GM21717 (cell line): ENCODE results near the gene SERP1.

Source experiments
- ATAC-seq: cut with Tn5 transposase; IDR thresholded peaks from one replicate; pipeline ENCODE4 v1.9.1; 2021; ENCODE audit warnings: mild to moderate bottlenecking, moderate library complexity; ENCODE audit not compliant: unreplicated experiment

SERP1 gene

GRCh38 chr3:150546226-150547044, at the start of gene SERP1, which contains the start of gene EIF2A:
SERP1 (minus strand) TSS chr3:150546496; CDS start chr3:150546135, 361 bp downstream.
EIF2A (plus strand) TSS chr3:150546787; CDS start chr3:150546803, 16 bp downstream.
- peak; percentile 93 for ATAC-seq

GRCh38 chr3:150594150-150594549, 47.9 kb upstream of the SERP1 start:
- no peak for ATAC-seq

GRCh38 chr3:150589759-150590158, 43.5 kb upstream of the SERP1 start:
- no peak for ATAC-seq

DNA sequence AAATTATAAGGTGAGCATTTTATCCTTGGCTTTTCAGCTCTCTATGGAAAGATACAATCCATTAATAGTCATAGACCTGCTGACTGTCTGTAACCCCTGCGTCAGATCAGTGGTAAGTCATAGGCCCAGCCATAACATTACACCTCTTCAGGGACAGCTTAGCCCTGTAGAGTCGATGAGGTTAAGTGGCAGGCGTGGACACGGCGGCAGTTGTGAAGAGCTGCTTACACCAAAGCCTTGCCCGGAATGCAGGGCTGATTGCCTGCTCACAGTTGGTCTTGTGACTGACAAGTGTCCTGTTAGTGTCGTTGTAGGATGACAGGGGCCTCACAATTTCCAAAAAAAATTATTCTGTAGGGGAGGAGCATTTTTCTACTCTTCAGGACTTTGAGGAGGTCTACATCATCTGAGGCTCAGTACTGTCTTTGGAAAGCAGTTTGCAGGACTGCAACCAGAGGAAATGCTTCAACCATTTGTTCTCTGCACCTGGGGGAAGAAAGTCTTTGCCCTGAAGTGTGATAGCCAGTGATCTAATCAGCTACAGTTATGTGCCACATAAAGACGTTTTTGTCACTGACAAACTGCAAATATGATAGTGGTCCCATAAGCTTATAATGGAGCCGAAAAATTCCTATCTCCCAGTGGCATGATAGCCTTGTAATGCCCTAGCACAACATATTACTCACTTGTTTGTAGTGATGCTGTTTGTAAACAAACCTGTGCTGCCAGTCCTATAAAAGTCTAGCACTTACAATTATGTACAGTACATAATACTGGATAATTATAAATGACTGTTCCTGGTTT, 41.9 kb upstream of the SERP1 start:
- no peak for ATAC-seq

DNA sequence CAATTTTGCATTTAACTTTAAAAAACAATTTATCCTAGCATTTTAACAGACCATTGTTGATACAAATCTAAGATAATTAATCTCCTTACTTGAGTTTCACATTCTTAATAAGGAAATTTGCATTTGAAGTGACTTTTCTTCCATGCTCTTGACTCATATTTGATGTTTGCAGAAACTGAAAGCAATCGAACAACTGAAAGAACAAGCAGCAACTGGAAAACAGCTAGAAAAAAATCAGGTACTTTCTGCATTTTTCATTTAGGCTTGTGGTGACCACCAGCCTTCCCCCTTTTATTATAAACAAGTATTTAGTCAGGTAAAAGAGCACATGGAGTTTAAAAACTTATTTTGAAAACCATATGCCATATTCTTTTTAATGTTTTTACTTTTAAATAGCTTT, 36.7 kb upstream of the SERP1 start:
- ATAC-seq = peak; percentile 55

DNA sequence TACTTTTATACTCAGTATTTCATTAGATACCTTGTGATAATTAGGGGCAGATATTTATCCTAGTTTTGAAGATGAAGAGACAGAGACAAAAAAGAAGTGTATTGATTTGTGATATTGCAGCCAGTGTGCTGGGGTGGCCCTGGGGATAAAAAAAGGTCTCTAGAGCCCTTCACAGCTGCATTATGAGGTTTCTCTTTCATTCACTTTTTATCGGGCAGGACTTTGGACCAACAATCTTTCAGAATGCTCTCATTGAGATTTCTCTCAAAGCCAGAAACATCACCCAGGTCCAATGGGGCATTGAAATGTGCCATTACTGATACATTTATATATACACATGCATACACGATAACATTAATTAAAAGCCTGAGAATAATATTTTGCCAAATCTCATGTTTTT, 36.3 kb upstream of the SERP1 start:
- peak; percentile 61 for ATAC-seq

DNA sequence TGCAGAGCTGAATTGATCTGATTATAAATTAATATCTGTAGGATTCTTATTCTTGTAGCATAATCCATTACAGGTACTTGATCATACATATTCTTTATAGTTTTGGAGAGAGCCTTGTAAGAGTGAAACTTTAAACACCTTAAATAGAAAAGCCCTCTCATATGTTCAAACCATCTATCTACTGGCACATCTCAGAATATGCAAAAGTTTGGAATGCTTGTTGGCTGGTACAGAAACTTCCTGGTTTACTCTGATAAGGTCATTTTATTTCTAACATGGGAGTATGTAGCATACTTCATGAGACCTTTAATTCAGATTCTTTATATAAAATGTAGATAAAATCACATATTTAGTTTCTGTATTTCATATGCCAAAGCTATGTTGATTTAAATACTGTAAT, 34.9 kb upstream of the SERP1 start:
- no peak for ATAC-seq

DNA sequence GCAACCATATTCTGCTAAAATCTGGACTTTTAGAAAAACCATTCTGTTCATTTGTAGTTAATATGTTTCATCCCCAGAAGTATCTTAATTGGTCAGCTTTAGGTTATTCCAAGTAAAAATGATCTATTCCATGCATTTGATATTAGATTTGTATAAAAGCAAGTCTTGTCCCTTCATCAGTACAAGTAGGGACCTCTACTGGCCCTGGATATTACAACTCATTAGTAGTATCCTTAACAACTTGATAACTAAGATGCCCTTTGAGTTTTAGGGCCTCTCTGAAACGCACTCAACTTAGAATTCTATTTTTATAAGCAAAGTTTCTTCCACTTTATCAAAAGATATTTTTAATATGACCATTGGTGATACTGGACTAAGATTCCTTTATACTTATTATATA, 31.6 kb upstream of the SERP1 start:
- no peak for ATAC-seq

GRCh38 chr3:150567328-150567727, 21.0 kb upstream of the SERP1 start:
- no peak for ATAC-seq

GRCh38 chr3:150564243-150564642, 17.9 kb upstream of the SERP1 start:
- no peak for ATAC-seq

- ATAC-seq = no peak
Measured at GRCh38 chr3:150557725-150558124, 11.4 kb upstream of the SERP1 start.

- no peak for ATAC-seq
Measured at GRCh38 chr3:150556792-150557191, 10.5 kb upstream of the SERP1 start.

GRCh38 chr3:150555859-150556436, 9.7 kb upstream of the SERP1 start:
- no peak for ATAC-seq

- no peak for ATAC-seq
Measured at GRCh38 chr3:150547045-150547741, 897 bp upstream of the SERP1 start.

DNA sequence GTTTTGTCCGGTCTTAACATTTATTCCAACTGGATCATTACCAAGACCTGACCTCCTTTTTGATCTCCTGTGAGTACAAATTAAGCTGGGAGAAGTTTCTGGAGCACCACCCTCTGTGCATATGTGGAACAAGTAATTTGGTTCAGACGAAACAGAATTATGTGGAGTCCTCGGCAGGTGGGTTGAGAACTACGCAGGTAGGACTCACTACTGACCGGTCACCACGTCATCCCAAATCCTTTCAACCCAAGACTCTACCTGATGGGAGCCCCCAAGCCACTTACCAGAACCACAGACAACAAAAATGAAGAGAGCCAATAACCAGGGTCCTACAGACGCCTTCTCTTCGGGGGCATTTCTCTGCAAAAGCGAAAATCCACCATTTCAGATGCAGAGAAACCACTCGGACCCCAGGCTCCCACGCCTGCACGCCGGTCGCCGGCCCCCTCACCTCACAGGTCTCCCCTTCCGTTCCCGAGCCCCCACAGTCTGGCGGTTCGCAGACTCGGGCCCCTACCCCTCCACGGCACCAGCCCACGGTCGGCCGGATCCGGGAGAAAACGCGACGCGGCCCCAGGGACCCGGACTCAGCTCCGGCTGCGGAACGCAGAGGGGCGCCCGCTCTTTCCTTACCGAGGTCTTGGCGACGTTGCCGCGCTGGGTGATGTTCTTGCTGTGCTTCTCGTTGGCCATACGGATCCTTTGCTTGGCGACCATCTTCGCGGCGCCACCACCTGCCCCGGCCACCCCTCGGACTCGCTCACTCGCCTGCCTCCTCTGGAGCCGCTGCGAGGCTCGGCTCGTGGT, 674 bp downstream of the SERP1 start:
- no peak for ATAC-seq

DNA sequence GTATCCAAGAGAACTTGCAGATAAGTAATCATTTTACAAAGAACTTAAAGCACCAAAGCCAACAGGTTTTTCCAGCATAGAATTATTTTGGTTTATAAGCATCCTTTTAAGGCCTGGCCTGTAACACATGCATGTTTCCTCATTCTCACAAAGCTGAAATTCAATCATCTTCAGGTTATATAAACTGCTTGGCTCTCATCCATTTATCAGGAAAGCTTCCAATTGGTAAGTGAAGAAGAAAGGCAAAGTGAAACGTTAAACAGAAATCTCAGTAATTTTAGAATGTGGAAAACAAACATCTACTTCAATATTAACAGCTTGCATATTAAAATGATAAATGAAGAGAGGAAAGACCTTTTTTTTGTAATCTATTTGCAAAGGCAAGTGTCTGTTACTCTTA, 1.6 kb downstream of the SERP1 start:
- no peak for ATAC-seq

DNA sequence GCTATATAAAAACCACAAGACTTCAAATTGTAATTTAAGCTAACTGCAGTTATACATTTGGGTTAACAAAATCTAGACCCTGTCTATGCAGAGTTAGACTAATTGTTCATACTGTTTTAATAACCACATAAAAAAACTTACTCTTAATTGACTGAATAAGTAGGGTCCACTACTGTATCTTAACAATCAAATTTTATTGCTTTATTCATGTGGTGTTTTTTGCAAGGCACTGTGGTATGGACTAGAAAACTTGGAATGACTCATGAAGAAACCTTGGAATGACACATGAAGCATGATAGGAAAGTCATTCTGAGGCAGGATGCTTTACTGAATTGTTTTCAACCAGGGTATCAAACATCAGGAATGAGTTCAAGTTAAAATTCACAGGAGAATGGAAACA, 2.3 kb downstream of the SERP1 start:
- ATAC-seq = no peak

DNA sequence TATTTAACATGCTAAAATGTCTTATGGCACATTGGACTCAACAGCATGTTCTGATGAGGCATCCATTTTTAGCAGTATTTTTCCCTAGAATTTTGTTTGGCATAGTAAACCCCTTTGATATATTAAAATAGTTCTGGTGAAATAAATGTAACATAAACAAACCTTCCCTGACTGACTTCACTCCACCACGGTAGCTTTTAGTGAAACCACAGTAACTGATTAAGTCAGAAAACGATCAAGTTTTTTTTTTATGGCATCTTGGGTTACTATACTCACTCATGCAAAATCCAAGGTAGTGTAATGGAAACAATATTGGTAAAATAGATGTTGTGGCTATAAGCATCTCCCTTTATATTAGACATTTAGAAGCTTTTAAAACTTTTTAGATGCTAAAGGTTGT, 2.8 kb downstream of the SERP1 start:
- ATAC-seq = no peak

DNA sequence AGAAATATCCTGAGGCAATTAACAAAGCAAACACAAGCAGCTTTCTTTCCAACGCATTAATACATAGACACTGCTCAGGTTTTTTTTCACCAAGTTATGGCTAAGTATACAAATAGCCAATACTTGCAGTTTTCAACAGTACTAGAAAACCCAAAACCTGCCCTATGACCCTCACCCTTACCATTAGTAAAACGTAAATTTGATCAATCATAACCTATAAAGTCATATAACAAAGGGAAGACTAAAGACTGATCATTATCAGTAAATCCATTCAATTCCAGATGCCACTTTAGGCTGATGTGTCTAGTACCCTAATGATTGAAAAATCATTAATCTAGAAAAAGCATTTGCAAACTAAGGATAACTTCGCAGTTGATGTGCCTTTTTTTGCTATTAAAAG, 3.2 kb downstream of the SERP1 start:
- ATAC-seq = no peak

GRCh38 chr3:150540991-150541390, 5.3 kb downstream of the SERP1 start:
- ATAC-seq = no peak
